HG03558 (cell line): ENCODE data around the gene MTA3.
"Not testable (repeated sequence)": the region's sequence is repeated elsewhere in the genome, so short reads cannot be mapped to it uniquely, and the experiment has no call there.

Experiments
- ATAC-seq: cut with Tn5 transposase; IDR thresholded peaks from one replicate; pipeline ENCODE4 v1.9.1; 2021; ENCODE audit warnings: moderate number of reproducible peaks; ENCODE audit not compliant: unreplicated experiment; ENCODE audit errors: extremely low read depth

Gene MTA3

DNA sequence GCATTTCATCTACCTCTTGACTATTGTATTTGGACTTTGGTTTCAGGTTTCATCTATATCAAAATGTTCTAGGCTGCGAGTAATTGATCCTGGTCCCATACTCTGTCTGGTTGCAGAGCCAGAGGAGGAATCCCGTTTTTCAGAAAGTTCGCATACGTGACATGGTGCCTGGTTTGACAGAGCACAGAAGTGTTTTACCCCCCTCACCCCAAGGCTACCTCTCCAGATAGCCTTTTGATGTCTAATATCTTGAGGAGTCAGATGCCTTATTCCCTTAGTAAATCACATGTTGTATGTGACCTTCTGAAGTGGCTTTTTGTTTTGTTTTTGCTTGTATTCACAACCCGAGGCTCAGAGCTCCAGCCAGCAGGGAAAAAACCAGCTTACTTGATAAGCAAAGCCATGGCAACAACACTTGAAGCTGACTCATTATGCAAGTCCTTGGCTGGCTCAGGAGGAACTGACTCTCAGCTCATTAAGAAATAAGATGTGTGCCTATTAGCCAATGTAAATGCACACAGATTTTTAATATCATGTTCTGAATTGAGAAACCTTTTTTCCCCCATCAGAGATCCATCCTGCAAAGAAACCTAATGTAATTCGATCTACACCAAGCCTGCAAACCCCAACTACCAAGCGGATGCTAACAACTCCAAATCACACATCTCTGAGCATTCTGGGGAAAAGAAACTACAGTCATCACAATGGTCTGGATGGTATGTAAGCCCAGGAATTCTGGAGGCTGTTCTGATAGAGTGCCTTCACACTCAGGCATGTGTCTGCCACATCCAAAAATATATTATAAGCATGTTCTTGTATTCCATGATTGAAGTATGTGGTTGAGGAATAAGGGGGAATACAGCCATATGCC, 154.1 kb downstream of the MTA3 start:
- peak; percentile 95 for ATAC-seq

- no peak for ATAC-seq
These were observed 155.0 kb downstream of the MTA3 start for GRCh38 chr2:42723465-42723864.

DNA sequence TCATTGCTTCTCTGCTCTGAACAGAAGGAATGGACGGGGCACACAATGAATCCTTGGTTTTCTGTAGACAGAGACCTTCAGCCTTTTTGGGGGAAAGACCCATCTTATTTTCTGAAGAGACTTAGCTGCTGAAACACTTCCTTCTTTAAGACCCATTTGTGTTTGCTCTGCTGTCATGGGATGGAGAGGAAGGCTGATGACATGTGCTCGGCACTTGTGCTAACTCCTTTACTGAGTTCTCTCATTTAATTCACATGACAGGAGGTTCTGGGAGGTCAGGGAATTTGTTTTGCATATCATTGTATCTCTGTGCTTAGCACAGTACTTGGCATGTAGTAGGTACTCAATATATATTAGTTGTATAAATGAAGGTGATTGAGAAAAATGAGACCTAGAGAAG, 156.5 kb downstream of the MTA3 start:
- ATAC-seq: no peak

DNA sequence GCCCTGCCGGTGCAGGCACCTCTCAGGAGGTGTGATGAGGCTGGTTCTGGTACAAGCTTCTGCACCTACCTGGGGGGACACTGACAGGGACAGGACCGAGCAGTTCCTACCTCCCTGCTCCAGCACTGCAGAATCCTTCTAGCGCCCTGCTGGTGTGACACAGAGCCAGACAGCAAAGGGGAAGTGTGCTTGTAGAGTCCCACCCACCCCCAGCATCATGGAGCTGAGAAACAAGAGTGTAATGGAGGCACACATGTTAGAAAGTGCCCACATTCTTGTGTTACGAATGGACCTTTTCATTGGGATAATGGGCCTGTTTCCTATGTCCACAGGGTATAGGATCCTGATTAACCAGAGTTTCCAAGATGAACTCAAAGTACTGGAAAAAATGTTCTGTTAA, 157.2 kb downstream of the MTA3 start:
- no peak for ATAC-seq

DNA sequence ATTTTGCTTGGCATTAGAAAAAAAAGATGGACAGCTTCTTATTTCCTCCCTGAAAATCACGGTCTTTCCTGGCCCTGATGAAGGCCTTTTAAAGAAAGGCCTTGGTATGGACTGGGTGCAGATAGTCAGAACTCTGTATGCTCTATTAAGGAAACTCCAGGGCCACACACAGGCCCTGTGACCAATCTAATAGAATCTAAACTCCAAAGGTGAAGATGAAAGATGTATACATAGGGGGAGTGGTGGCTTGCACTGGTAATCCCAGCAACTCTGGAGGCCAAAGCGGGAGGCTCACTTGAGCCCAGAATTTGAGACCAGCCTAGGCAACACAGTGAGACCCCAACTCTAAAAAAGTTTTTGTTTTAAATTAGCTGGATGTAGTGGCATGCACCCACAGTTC, 158.2 kb downstream of the MTA3 start:
- no peak for ATAC-seq

- not testable (repeated sequence) for ATAC-seq
These were observed 162.9 kb downstream of the MTA3 start for GRCh38 chr2:42731316-42731715.

DNA sequence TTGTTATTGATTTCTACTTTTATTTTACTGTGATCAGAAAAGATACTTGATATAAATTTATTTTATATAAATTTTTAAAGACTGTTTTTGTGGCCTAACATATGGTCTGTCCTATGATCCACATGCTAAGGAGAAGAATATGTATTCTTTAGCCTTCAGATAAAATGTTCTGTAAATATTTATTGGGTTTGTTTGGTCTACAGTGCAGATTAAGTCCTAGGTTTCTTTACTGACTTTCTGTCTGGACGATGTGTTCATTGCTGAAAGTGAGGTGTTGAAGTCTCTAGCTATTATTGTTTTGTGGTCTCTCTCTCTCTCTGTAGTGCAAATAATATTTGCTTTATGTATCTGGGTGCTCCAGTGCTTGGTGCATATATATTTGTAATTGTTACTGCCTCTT, 165.4 kb downstream of the MTA3 start:
- no peak for ATAC-seq

DNA sequence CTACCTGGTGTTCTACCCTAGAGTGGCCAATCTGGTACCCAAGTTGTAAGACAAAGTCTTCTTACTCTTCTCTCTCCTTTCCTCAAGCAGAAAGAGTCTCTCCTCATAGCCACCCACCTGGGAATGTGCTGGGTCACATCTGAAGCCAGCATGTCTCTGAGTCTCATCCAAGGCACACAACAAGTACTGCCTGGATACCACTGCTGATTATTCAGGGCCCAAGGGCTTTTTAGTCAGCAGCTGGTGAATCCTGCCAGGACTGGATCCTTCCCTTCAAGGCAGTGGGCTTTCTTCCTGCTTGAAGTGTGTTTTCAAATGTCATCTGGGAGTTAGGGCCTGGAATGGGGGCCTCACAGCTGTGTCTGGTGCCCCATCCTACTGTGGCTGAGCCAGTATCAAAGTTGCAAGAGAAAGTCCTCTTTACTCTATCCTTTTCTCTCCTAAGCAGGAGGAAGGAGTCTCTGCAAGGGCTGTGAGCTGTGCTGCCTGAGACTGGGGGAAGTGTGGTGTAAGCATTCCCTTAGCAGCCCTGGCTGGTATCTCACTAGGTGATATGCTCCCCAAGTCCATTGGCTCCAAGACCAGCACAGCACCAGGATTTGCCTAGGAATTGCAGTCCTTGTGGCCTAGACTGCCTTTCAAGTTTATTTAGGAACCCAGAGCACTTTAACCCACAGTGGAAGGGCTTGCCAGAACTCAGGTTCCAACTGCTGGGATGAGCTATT, 168.3 kb downstream of the MTA3 start:
- no peak for ATAC-seq

GRCh38 chr2:42741140-42741539, 172.7 kb downstream of the MTA3 start:
- no peak for ATAC-seq

GRCh38 chr2:42742740-42743658, 174.6 kb downstream of the MTA3 start:
- no peak for ATAC-seq

GRCh38 chr2:42743659-42743990, 175.2 kb downstream of the MTA3 start:
- ATAC-seq: no peak

DNA sequence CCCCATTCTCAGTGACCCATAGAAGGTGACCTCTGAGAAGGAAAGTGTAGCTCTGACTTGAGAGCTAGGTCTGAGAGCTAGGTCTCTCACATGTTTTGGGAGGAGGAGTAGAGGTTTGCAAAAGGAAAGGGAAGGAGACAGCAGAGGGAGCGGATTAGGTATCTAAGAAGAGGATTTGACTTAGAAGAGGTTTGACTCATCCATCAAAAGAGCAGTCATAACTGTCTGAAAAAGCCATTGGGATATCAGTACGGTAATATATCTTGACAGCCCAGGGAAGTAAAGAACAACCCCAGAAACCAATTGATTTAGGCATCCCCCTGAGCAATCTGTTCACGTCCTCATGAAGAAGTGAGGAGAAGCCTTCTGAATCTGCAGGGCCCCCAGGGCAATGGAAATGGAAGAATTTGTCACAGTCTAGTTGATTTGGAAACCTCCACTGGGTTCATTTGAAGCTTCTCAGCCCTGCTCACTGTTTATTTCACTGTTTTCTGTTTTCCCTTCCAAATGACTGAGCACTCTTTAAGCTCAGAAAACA, 176.2 kb downstream of the MTA3 start:
- ATAC-seq: no peak

DNA sequence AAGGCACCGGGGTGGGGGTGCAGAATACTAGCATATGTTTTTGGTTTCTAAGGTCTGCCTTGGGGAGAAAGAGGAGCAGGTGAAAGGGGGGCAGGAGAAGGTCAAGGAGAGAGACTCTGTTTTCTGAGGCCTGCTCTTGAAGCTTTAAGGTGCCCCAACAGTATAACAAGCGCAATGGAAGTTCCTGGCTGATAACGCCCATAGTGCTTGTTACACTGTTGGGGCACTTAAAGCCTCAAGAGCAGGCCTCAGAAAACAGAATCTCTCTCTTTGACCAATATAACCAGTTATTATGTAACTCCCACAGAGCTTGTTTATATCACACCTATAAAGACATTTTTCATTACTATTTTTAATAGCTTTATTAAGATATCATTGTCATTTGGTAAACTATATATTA, 179.0 kb downstream of the MTA3 start:
- ATAC-seq: no peak

DNA sequence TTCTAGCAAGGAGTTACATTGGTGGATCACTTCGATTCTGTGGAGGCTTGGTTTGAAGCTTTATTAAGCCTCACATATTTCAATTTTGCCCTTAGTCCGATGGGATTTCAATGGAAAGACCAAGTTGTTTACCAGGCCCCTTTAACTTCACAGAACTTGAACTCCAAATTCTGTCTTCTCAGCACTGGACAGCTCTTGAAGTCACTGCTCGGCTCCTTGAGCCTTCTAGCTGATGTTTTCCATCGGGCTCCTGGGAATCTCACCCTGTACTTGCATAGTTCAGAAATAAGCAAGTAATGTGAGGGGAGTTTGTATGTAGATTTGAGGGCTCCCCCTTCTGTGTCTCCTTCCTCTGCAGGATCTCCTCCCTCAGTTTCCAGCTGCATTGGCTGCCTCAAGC, 180.4 kb downstream of the MTA3 start:
- no peak for ATAC-seq

DNA sequence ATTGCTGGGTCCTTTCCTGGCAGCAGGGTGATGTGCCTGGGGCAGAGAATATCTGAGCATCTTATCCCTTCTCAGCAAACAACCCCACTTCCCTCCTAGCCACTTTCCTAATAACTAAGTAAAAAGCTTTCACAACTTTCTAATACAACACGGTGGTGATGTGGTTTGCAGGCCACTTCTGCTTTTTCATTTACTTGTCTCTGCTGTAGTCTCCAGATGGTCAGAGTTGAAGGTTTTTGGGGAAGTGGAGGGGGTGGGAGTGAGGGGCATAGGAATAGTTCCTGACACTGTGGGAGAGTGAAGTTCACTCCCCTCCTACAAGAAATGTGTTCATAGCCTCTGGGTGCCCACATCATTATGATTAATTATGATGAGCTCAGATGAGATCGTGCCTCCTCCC, 183.9 kb downstream of the MTA3 start:
- ATAC-seq: peak; percentile 35

DNA sequence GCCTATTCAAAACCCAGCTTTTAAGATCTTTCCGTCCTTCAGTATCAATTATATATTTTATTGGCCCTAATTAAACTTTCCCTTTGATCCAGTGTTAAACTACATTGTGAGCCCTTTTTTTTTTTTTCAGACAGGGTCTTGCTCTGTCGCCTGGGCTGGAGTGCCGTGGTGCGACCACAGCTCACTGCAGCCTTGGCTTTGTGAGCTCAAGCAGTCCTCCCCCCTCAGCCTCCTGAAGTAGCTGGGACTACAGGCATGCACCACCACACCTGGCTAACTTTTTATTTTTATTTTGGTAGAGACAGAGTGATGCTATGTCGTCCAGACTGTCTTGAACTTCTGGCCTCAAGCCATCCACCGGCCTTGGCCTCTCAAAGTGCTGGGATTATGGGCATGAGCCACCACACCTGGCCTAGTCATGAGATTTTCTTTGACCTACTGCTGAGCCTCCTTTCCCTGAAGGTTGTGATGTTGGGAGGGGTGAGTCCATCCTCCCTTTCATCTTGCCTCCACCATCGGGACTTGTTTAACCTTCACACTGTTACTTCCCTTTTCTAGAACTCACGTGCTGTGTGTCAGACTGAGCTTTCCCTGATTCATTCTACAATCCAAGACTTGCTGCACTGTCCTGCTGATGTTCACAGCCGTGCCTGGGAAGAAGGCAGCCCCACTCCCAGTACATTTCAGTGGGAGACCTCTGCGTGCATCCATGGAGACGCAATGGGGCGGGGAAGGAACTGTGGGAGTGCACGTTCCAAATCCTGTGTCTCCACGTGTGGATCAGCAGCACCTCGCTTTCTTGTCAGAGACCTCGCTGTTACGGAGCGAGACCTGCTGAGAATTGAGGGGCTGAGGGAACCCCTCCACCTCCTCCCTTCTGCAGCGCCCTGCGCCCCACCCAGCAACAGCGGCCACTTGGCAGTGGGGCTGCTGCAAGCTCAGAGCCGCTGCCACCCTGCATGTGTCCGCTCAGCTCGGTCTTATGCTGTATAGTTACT, 184.7 kb downstream of the MTA3 start:
- ATAC-seq: no peak

- ATAC-seq: peak; percentile 31
These were observed 185.8 kb downstream of the MTA3 start for GRCh38 chr2:42754021-42754775.

GRCh38 chr2:42754776-42755140, 186.3 kb downstream of the MTA3 start:
- ATAC-seq: no peak
